HUDEP-2 (cell line): ENCODE measurements around the gene SYT15.
"Not testable (repeated sequence)": the region's sequence is repeated elsewhere in the genome, so short reads cannot be mapped to it uniquely, and the experiment has no call there.

Source experiments
- DNase-seq, 76 experiments: peaks; one replicate each; lab custom pipeline; 2025; ENCODE audit not compliant: unreplicated experiment in 76 of 76; lab: John Stamatoyannopoulos, UW

Gene SYT15

GRCh38 chr10:46578474-46579178 is at the start of gene SYT15:
SYT15 (plus strand) TSS chr10:46579128; CDS start chr10:46579169, 41 bp downstream.
- DNase-seq, result not testable (repeated sequence)

GRCh38 chr10:46529742-46530141 is 49.2 kb upstream of the SYT15 start:
- DNase-seq, result not testable (repeated sequence)

GRCh38 chr10:46530249-46531186 is 48.4 kb upstream of the SYT15 start:
- DNase-seq, result no peak

- not testable (repeated sequence) for DNase-seq
These were observed 46.7 kb upstream of the SYT15 start for GRCh38 chr10:46532256-46532655.

GRCh38 chr10:46534828-46535524 is 44.0 kb upstream of the SYT15 start:
- no peak for DNase-seq

GRCh38 chr10:46536171-46536570 is 42.8 kb upstream of the SYT15 start:
- DNase-seq, result no peak

GRCh38 chr10:46536781-46537180 is 42.1 kb upstream of the SYT15 start:
- no peak for DNase-seq

GRCh38 chr10:46537309-46537708 is 41.6 kb upstream of the SYT15 start:
- DNase-seq, result no peak

- DNase-seq, result no peak
These were observed 40.8 kb upstream of the SYT15 start for GRCh38 chr10:46538155-46538554.

- DNase-seq, result no peak
These were observed 40.1 kb upstream of the SYT15 start for GRCh38 chr10:46538717-46539426.

- DNase-seq, result no peak
These were observed 39.1 kb upstream of the SYT15 start for GRCh38 chr10:46539596-46540411.

- DNase-seq, result no peak
These were observed 38.4 kb upstream of the SYT15 start for GRCh38 chr10:46540412-46541016.

GRCh38 chr10:46541017-46541661 is 37.8 kb upstream of the SYT15 start:
- peak in 44 of 76 experiments; percentile 11 to 65 (median 35) for DNase-seq

GRCh38 chr10:46541735-46542566 is 37.0 kb upstream of the SYT15 start:
- DNase-seq, result no peak

GRCh38 chr10:46542567-46543465 is 36.1 kb upstream of the SYT15 start:
- no peak for DNase-seq

GRCh38 chr10:46543466-46544377 is 35.2 kb upstream of the SYT15 start:
- no peak for DNase-seq
